GM12878 (cell line): Measurements from ENCODE around the gene TMC5. TPM values are rescaled to one million over a fixed set of nuclear protein-coding genes. Genes with fewer than 3 reads are reported as not detected.

Experiments
- ATAC-seq: fragments of 200-7000 bp; cut with Tn5 transposase; 3 replicates; pipeline ENCODE4 v1.9.1; 2020; ENCODE audit warnings: mild to moderate bottlenecking, moderate library complexity
- BruUV-seq: library from RNA; stranded (reverse); fragments of 400-500 nt; replicated peaks from 2 replicates; lab custom pipeline; 2021; lab: Mats Ljungman, UMichigan
- CTCF ChIA-PET: fragments of 300-600 bp; sonication (Branson Sonifier 250); formaldehyde crosslinking; extraction: SDS; loops from one replicate; lab custom pipeline; 2021; ENCODE audit warnings: inconsistent platforms; lab: Yijun Ruan, JAX
- POLR2A ChIA-PET: fragments of 350-600 bp; formaldehyde crosslinking; extraction: SDS; loops from one replicate; lab custom pipeline; 2021; ENCODE audit warnings: inconsistent platforms; lab: Charles Lee
- RAD21 ChIA-PET: fragments of 300-600 bp; sonication (Branson Sonifier 250); formaldehyde crosslinking; loops from one replicate; lab custom pipeline; 2023; ENCODE audit warnings: antibody characterized with exemption; ENCODE audit not compliant: unreplicated experiment; lab: Charles Lee
- SMC1A ChIA-PET: fragments of 300-600 bp; sonication (Branson Sonifier 250); formaldehyde crosslinking; loops from one replicate; lab custom pipeline; 2023; ENCODE audit not compliant: unreplicated experiment, uncharacterized antibody; lab: Charles Lee
- DNase-seq: peaks from one replicate; pipeline ENCODE4 v3.0.0-alpha.2; 2011; ENCODE audit warnings: low read depth, low spot score
- FAIRE-seq: peaks from 3 replicates; lab custom pipeline; 2011; peaks lifted over from hg19 to GRCh38; lab: Jason Lieb, UNC
- H2AFZ ChIP-seq: 2 replicates; pipeline ENCODE4 v1.6.0; 2011; ENCODE audit warnings: low read depth, low read length, control low read depth; ENCODE audit not compliant: control insufficient read depth
- H3K27ac ChIP-seq: 2 replicates; pipeline ENCODE4 v1.5.1; 2011; ENCODE audit warnings: control low read depth; ENCODE audit not compliant: control insufficient read depth, insufficient read depth
- H3K27me3 ChIP-seq, 2 experiments: replicated peaks in 1 of 2; 2 replicates each; pipeline versions ENCODE4 v1.6.0 to v1.6.1; 2011; ENCODE audit warnings: low read length in 1 of 2; ENCODE audit not compliant: control insufficient read depth in 2 of 2, insufficient read depth in 2 of 2
- H3K36me3 ChIP-seq, 2 experiments: 2 replicates each; pipeline ENCODE4 v1.5.1; 2011; ENCODE audit warnings: low read length in 1 of 2; ENCODE audit not compliant: control insufficient read depth in 2 of 2, insufficient read depth in 2 of 2
- H3K4me1 ChIP-seq: 2 replicates; pipeline ENCODE4 v1.6.1; 2011; ENCODE audit warnings: mild to moderate bottlenecking, low read length, moderate library complexity, mixed read lengths; ENCODE audit not compliant: control insufficient read depth, insufficient read depth
- H3K4me2 ChIP-seq: 2 replicates; pipeline ENCODE4 v1.6.0; 2011; ENCODE audit warnings: control low read depth; ENCODE audit not compliant: control insufficient read depth, insufficient read depth
- H3K4me3 ChIP-seq: fragments of 200-600 bp; sonication (generic); 2 replicates; pipeline ENCODE4 v1.5.1; 2016
- H3K79me2 ChIP-seq: 2 replicates; pipeline ENCODE4 v1.6.0; 2011; ENCODE audit warnings: low read length; ENCODE audit not compliant: control insufficient read depth, insufficient read depth
- H3K9ac ChIP-seq: 2 replicates; pipeline ENCODE4 v1.8.0; 2011; ENCODE audit warnings: low read length, control low read depth, mixed read lengths; ENCODE audit not compliant: control insufficient read depth, insufficient read depth
- H3K9me3 ChIP-seq: replicated peaks from 3 replicates; pipeline ENCODE4 v1.5.1; 2011; ENCODE audit warnings: mild to moderate bottlenecking, low read length; ENCODE audit not compliant: control insufficient read depth, insufficient read depth
- H4K20me1 ChIP-seq: 2 replicates; pipeline ENCODE4 v1.6.0; 2011; ENCODE audit not compliant: control insufficient read depth, insufficient read depth
- NR2C1 ChIP-seq: fragments of 450-650 bp; IDR thresholded peaks from 2 replicates; pipeline ENCODE4 v1.6.1; 2017; ENCODE audit warnings: antibody characterized with exemption, mild to moderate bottlenecking, moderate library complexity
- SKIL ChIP-seq: fragments of 450-650 bp; IDR thresholded peaks from 2 replicates; pipeline ENCODE4 v1.6.1; 2017; ENCODE audit warnings: mild to moderate bottlenecking, low read depth, inconsistent platforms; ENCODE audit not compliant: poor library complexity, severe bottlenecking
- ZNF622 ChIP-seq: fragments of 450-650 bp; IDR thresholded peaks from 2 replicates; pipeline ENCODE4 v1.6.1; 2017; ENCODE audit warnings: mild to moderate bottlenecking, inconsistent platforms
- WGBS: methylation state at CpG from one replicate; pipeline ENCODE4 v1.1.6; 2016; ENCODE audit warnings: low lambda C conversion rate; ENCODE audit not compliant: insufficient replicate concordance, insufficient coverage; ENCODE audit errors: missing lambda C conversion rate; 5-methylcytosine and 5-hydroxymethylcytosine counted together
- in situ Hi-C: fragments of 300-500 bp; cut with MboI; formaldehyde crosslinking; loops from 9 replicates; pipeline ENCODE4 v1.14.3; 2018; ENCODE audit warnings: mixed read lengths
- intact Hi-C: fragments of 100-400 bp; cut with micrococcal nuclease; formaldehyde crosslinking; loops from one replicate; pipeline ENCODE4 v1.14.2; 2022; ENCODE audit not compliant: unreplicated experiment
- polyA plus RNA-seq, 11 experiments: library from polyadenylated mRNA; depleted of rRNA in 4 of 11; unstranded in 6 of 11; stranded (reverse) in 5 of 11; fragments of >200 nt; fragmentation: Nextera tagmentation in 4 of 11; fragmentation: Illumina TruSeq in 1 of 11; extraction: Ambion mirVana in 4 of 11; extraction: Trizol in 1 of 11; gene quantifications; 1 replicate in 1 of 11; 2 replicates in 10 of 11; pipeline versions ENCODE4 v1.2.1 to v1.2.3, GENCODE V29; 2011 to 2016; ENCODE audit warnings: inconsistent platforms in 2 of 11, missing spikeins in 2 of 11, low read depth in 1 of 11
- total RNA-seq, 4 experiments: library from RNA; depleted of rRNA in 3 of 4; stranded (reverse); fragments of >200 nt in 3 of 4; fragmentation: Illumina TruSeq in 1 of 4; extraction: Trizol in 1 of 4; gene quantifications; 2 replicates each; pipeline versions ENCODE4 v1.2.1 to v1.2.3, GENCODE V29; 2013 to 2021
- TF ChIP-seq, protein P1 (sequence below): fragments of 450-650 bp; formaldehyde crosslinking; IDR thresholded peaks from 2 replicates; pipeline ENCODE4 v1.4.0; 2022; ENCODE audit warnings: mild to moderate bottlenecking, moderate library complexity

TMC5 gene
- total and polyA plus RNA-seq, 10 of the 15 experiments (the other 5 are each of a cell fraction or from before 2014, with no cell fraction given), result 0.01 to 0.10 (median 0.07) TPM; not detected in 5

DNA sequence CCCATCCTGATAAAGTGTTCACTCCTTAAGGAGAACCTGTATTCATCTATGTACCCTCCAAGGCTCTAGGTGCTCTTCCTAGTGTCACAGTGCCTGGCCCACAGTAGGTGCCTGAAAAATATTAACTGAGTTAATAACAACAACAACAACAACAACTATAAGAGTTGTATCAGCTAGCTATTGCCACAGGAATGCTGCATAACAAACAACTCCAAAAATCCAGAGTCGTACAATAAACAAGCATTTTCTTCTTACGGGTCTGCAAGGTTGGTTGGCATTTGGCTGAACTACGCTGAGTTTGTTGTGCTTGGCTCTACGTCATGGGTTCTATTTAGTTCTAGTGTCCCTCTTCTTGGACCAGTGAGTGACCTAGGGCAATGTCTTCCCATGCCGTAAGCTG lies 29.2 kb downstream of the TMC5 start:
- Histone ChIP-seq H3K27ac (no peak overlapping the region), H3K9ac (no peak overlapping the region), H3K4me1 (no peaks in the 10 kb centered on the region), H3K27me3 (no peaks in the 10 kb centered on the region), H3K9me3 (no peaks in the 10 kb centered on the region), H3K4me3 (no peak overlapping the region), H3K36me3 (no peaks in the 10 kb centered on the region), H3K79me2 (no peaks in the 10 kb centered on the region), H4K20me1 (no peaks in the 10 kb centered on the region), H2AFZ (no peak overlapping the region), H3K4me2 (no peak overlapping the region)
- ChIA-PET RAD21 (no interaction called here), POLR2A (no interaction called here), CTCF (no interaction called here), SMC1A (interaction anchor here (1.4 kb wide), 1 partner anchor 15 kb away, joined by 4 read pairs; no protein-coding TSS in a partner anchor)
- no peak for FAIRE-seq
- in situ Hi-C loops, result no loop called here
- intact Hi-C loops, result no loop called here
- DNase-seq, result no peak
- TF ChIP-seq ZNF622 (no peak), NR2C1 (no peak), SKIL (no peak)
- TF ChIP-seq, protein P1, sequence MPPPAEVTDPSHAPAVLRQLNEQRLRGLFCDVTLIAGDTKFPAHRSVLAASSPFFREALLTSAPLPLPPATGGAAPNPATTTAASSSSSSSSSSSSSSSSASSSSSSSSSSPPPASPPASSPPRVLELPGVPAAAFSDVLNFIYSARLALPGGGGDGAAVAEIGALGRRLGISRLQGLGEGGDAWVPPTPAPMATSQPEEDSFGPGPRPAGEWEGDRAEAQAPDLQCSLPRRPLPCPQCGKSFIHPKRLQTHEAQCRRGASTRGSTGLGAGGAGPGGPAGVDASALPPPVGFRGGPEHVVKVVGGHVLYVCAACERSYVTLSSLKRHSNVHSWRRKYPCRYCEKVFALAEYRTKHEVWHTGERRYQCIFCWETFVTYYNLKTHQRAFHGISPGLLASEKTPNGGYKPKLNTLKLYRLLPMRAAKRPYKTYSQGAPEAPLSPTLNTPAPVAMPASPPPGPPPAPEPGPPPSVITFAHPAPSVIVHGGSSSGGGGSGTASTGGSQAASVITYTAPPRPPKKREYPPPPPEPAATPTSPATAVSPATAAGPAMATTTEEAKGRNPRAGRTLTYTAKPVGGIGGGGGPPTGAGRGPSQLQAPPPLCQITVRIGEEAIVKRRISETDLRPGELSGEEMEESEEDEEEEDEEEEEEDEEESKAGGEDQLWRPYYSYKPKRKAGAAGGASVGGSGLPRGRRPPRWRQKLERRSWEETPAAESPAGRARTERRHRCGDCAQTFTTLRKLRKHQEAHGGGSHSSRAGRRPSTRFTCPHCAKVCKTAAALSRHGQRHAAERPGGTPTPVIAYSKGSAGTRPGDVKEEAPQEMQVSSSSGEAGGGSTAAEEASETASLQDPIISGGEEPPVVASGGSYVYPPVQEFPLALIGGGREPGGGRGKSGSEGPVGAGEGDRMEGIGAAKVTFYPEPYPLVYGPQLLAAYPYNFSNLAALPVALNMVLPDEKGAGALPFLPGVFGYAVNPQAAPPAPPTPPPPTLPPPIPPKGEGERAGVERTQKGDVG, result no peak
- WGBS, result 61% methylated on average over 5 of the region's 5 CpGs
- no TSS peak for BruUV-seq
- ATAC-seq, result no peak
